ENCODE results near the gene MAP2K1.
A peak's percentile ranks its signal among the peaks of the same experiment; 100 is the strongest.

DNA sequence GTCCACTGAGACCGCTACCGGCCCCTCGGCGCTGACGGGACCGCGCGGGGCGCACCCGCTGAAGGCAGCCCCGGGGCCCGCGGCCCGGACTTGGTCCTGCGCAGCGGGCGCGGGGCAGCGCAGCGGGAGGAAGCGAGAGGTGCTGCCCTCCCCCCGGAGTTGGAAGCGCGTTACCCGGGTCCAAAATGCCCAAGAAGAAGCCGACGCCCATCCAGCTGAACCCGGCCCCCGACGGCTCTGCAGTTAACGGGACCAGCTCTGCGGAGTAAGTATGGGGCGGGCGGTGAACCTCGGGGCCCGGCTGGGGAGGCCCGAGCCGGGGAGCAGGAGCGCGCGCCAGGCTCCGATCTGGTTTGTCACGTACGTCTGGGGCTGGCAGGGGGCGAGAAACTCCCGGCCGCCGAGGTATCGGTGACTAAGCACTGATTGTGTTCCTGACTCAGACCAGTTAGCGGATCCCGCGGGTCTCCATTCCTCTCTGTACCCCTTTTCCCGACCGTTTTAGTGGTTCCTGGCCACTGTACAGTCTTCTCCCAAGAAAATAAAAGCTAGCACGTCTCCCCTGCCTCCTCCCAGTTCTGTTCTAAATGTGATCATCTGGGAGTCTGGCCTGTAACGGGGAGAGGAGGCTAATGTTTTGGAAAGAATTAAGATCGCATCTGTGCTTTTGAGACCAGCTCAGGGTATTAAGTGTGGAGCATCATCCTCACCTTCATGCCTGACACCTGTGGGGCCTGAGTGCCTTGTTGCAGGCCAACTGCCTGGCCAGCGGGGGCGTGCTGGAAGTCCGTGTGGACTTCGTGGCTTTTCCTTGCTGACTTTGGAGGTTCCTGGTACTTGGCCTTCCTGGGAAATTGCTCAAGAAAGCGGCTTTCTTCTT is 691 bp downstream of the MAP2K1 start:
- TF ChIP-seq CTCF (IDR thresholded peaks at IDR 0.05) (peak in 1 of 3 donors; percentile 15), POLR2AphosphoS5 (IDR thresholded peaks at IDR 0.05) (no peak), POLR2A (IDR thresholded peaks at IDR 0.05) (no peak)

Data from breast epithelium (tissue), 3 donors.